IMR-90 (cell line): Measurements from ENCODE around the gene TAF4B. TPM values are rescaled to one million over a fixed set of nuclear protein-coding genes. Genes with fewer than 3 reads are reported as not detected.

Experiments
- ATAC-seq: fragments of 200-7000 bp; cut with Tn5 transposase; 2 replicates; pipeline ENCODE4 v1.9.1; 2020; ENCODE audit warnings: low read depth, mild to moderate bottlenecking, moderate library complexity
- BruUV-seq: library from RNA; stranded (reverse); fragments of 400-500 nt; replicated peaks from 2 replicates; lab custom pipeline; 2021; lab: Mats Ljungman, UMichigan
- CTCF ChIA-PET: fragments of 300-600 bp; formaldehyde crosslinking; extraction: SDS; loops from one replicate; lab custom pipeline; 2021; ENCODE audit warnings: antibody characterized with exemption; lab: Yijun Ruan, JAX
- POLR2A ChIA-PET: fragments of 300-600 bp; sonication (Branson Sonifier 250); formaldehyde crosslinking; loops from one replicate; lab custom pipeline; 2022; ENCODE audit warnings: antibody characterized with exemption; ENCODE audit not compliant: unreplicated experiment; lab: Charles Lee
- DNase-seq: peaks from one replicate; pipeline ENCODE4 v3.0.0; 2013
- H2AFZ ChIP-seq: replicated peaks from 2 replicates; pipeline ENCODE3; 2013; ENCODE audit warnings: low read length, mild to moderate bottlenecking; ENCODE audit not compliant: poor library complexity
- H2AK5ac ChIP-seq: 2 replicates; pipeline ENCODE4 v1.6.1; 2013; ENCODE audit warnings: low read depth, low read length, inconsistent platforms
- H2AK9ac ChIP-seq: replicated peaks from 2 replicates; pipeline ENCODE3; 2013; ENCODE audit warnings: mild to moderate bottlenecking, low read depth, low read length, moderate library complexity; ENCODE audit not compliant: poor library complexity
- H2BK120ac ChIP-seq: 2 replicates; pipeline ENCODE4 v1.6.1; 2013; ENCODE audit warnings: low read depth, low read length, inconsistent platforms
- H2BK15ac ChIP-seq: 3 replicates; pipeline ENCODE4 v1.6.1; 2013; ENCODE audit warnings: low read depth, low read length, inconsistent platforms
- H2BK20ac ChIP-seq: 2 replicates; pipeline ENCODE4 v1.6.1; 2013; ENCODE audit warnings: low read depth, mild to moderate bottlenecking, inconsistent platforms, low read length, moderate library complexity
- H2BK5ac ChIP-seq: 2 replicates; pipeline ENCODE4 v1.6.1; 2013; ENCODE audit warnings: mild to moderate bottlenecking, low read depth, low read length, inconsistent platforms; ENCODE audit not compliant: poor library complexity, severe bottlenecking
- H3K14ac ChIP-seq: replicated peaks from 2 replicates; pipeline ENCODE4 v1.6.1; 2013; ENCODE audit warnings: low read depth, low read length, inconsistent platforms
- H3K18ac ChIP-seq: 2 replicates; pipeline ENCODE4 v1.6.1; 2013; ENCODE audit warnings: low read depth, low read length, control low read depth
- H3K23ac ChIP-seq: 2 replicates; pipeline ENCODE4 v1.6.1; 2013; ENCODE audit warnings: low read depth, low read length, inconsistent platforms
- H3K27ac ChIP-seq: 2 replicates; pipeline ENCODE4 v1.5.1; 2013; ENCODE audit warnings: mild to moderate bottlenecking, control low read depth, low read length; ENCODE audit not compliant: insufficient read depth
- H3K27me3 ChIP-seq: 2 replicates; pipeline ENCODE4 v1.6.1; 2013; ENCODE audit warnings: low read length; ENCODE audit not compliant: control insufficient read depth, insufficient read depth
- H3K36me3 ChIP-seq: 2 replicates; pipeline ENCODE4 v1.6.1; 2013; ENCODE audit warnings: low read length, mixed read lengths; ENCODE audit not compliant: control insufficient read depth, insufficient read depth
- H3K4ac ChIP-seq: 2 replicates; pipeline ENCODE4 v1.6.1; 2013; ENCODE audit warnings: low read depth, low read length, inconsistent platforms
- H3K4me1 ChIP-seq: 2 replicates; pipeline ENCODE4 v1.6.1; 2013; ENCODE audit warnings: low read length, mixed read lengths; ENCODE audit not compliant: control insufficient read depth, insufficient read depth
- H3K4me2 ChIP-seq: 2 replicates; pipeline ENCODE4 v1.6.1; 2013; ENCODE audit warnings: low read depth, mild to moderate bottlenecking, control low read depth, low read length, moderate library complexity
- H3K4me3 ChIP-seq: 2 replicates; pipeline ENCODE4 v1.5.1; 2013; ENCODE audit warnings: low read depth, mild to moderate bottlenecking, control low read depth, low read length, moderate library complexity; ENCODE audit not compliant: insufficient read depth
- H3K56ac ChIP-seq: 2 replicates; pipeline ENCODE4 v1.6.1; 2013; ENCODE audit warnings: low read length, inconsistent platforms; ENCODE audit not compliant: insufficient read depth; ENCODE audit errors: extremely low read depth
- H3K79me1 ChIP-seq, 2 experiments: 2 replicates each; pipeline ENCODE4 v1.6.1; 2013; ENCODE audit warnings: low read length in 2 of 2, inconsistent platforms in 1 of 2, low read depth in 1 of 2
- H3K9ac ChIP-seq: 2 replicates; pipeline ENCODE4 v1.6.1; 2013; ENCODE audit warnings: low read depth, low read length, control low read depth
- H3K9me1 ChIP-seq: 2 replicates; pipeline ENCODE4 v1.6.1; 2013; ENCODE audit warnings: low read length, inconsistent platforms; ENCODE audit not compliant: insufficient read depth
- H3K9me3 ChIP-seq: 2 replicates; pipeline ENCODE4 v1.6.1; 2013; ENCODE audit warnings: low read length; ENCODE audit not compliant: control insufficient read depth, insufficient read depth
- H4K20me1 ChIP-seq: 2 replicates; pipeline ENCODE4 v1.6.1; 2013; ENCODE audit warnings: low read length, inconsistent platforms; ENCODE audit not compliant: insufficient read depth
- H4K5ac ChIP-seq: 2 replicates; pipeline ENCODE4 v1.6.1; 2013; ENCODE audit warnings: mild to moderate bottlenecking, low read depth, low read length, control low read depth
- H4K8ac ChIP-seq, 2 experiments: 2 replicates each; pipeline ENCODE4 v1.6.1; 2013; ENCODE audit warnings: low read depth in 2 of 2, low read length in 2 of 2, control low read depth in 1 of 2, inconsistent platforms in 1 of 2
- H4K91ac ChIP-seq: 2 replicates; pipeline ENCODE4 v1.6.1; 2013; ENCODE audit warnings: low read depth, low read length, inconsistent platforms; ENCODE audit not compliant: insufficient read depth
- BHLHE40 ChIP-seq: fragments of 150-350 bp; IDR thresholded peaks from 2 replicates; pipeline ENCODE4 v1.6.1; 2016; ENCODE audit warnings: mild to moderate bottlenecking, low read depth, low read length
- CTCF ChIP-seq: conservative IDR thresholded peaks from 2 replicates; pipeline ENCODE4 v1.5.1; 2012; ENCODE audit warnings: mild to moderate bottlenecking, low read depth, low read length, improper control_type of control experiment
- FOS ChIP-seq: fragments of 150-350 bp; IDR thresholded peaks from 2 replicates; pipeline ENCODE4 v1.6.1; 2016; ENCODE audit warnings: low read depth, low read length
- MAFK ChIP-seq: IDR thresholded peaks from 2 replicates; pipeline ENCODE4 v1.6.1; 2012; ENCODE audit warnings: low read depth, low read length, improper control_type of control experiment
- POLR2A ChIP-seq: IDR thresholded peaks from 2 replicates; pipeline ENCODE4 v1.6.1; 2012; ENCODE audit warnings: mild to moderate bottlenecking, low read depth, low read length
- RCOR1 ChIP-seq: IDR thresholded peaks from 2 replicates; pipeline ENCODE4 v1.6.1; 2012; ENCODE audit warnings: mild to moderate bottlenecking, low read length, improper control_type of control experiment; ENCODE audit not compliant: insufficient replicate concordance
- WGBS, 2 experiments: methylation state at CpG; one replicate each; pipeline versions ENCODE4 v1.1.5 to v1.1.7; 2013; ENCODE audit warnings: missing lambda C conversion rate in 2 of 2; ENCODE audit not compliant: insufficient read length in 1 of 2; ENCODE audit errors: extremely low coverage in 2 of 2; 5-methylcytosine and 5-hydroxymethylcytosine counted together
- dilution Hi-C: fragments of 300-500 bp; cut with HindIII; formaldehyde crosslinking; loops from one replicate; pipeline ENCODE4 v1.14.3; 2018; ENCODE audit warnings: low sequenced_read_pairs; ENCODE audit not compliant: unreplicated experiment
- in situ Hi-C: fragments of 300-500 bp; cut with MboI; formaldehyde crosslinking; loops from 3 replicates; pipeline ENCODE4 v1.14.3; 2019; ENCODE audit warnings: low sequenced_read_pairs, inconsistent platforms, mixed read lengths
- intact Hi-C: fragments of 100-400 bp; cut with micrococcal nuclease; formaldehyde crosslinking; loops from 2 replicates; pipeline ENCODE4 v1.10.0; 2022
- polyA plus RNA-seq, 3 experiments: library from polyadenylated mRNA; depleted of rRNA; stranded (reverse); fragments of >200 nt; gene quantifications; 2 replicates each; pipeline ENCODE4 v1.2.3, GENCODE V29; 2012; ENCODE audit warnings: low replicate concordance in 1 of 3
- total RNA-seq: library from RNA; depleted of rRNA; stranded (reverse); fragments of >200 nt; gene quantifications from 2 replicates; pipeline ENCODE4 v1.2.3, GENCODE V29; 2012

TAF4B gene
- total and polyA plus RNA-seq, 2 of the 4 experiments (the other 2 are of a cell fraction), result 0.38 to 1.1 TPM

GRCh38 chr18:26327062-26327461 lies 100.8 kb downstream of the TAF4B start:
- WGBS, 2 experiments, result no CpG with 5 or more reads among the region's 3 CpGs
- Histone ChIP-seq H3K4me1 (no peaks in the 10 kb centered on the region), H2AK9ac (no peak overlapping the region), H3K27ac (no peak overlapping the region), H2BK120ac (no peak overlapping the region), H3K23ac (no peak overlapping the region), H3K36me3 (no peaks in the 10 kb centered on the region), H2BK5ac (no peak overlapping the region), H2BK15ac (no peak overlapping the region), H4K5ac (no peak overlapping the region), H2BK20ac (no peak overlapping the region), H3K56ac (no peak overlapping the region), H2AK5ac (no peak overlapping the region), H3K9me3 (no peaks in the 10 kb centered on the region), H2AFZ (no peak overlapping the region), H3K18ac (no peak overlapping the region), H3K4me2 (no peak overlapping the region), H3K4me3 (no peak overlapping the region), H3K14ac (no peak overlapping the region), H3K27me3 (no peaks in the 10 kb centered on the region), H3K79me1 (no peaks in the 10 kb centered on the region), H3K4ac (no peak overlapping the region), H3K9me1 (no peaks in the 10 kb centered on the region), H4K20me1 (no peaks in the 10 kb centered on the region), H3K9ac (no peak overlapping the region), H4K91ac (no peak overlapping the region), H4K8ac (no peak overlapping the region)
- DNase-seq, result no peak
- intact Hi-C loops (no loop called here), dilution Hi-C loops (no loop called here), in situ Hi-C loops (no loop called here)
- ChIA-PET CTCF (no interaction called here), POLR2A (no interaction called here)
- no peak for ATAC-seq
- BruUV-seq, result no TSS peak
- no peak for TF ChIP-seq POLR2A
- no peak for TF ChIP-seq CTCF
- TF ChIP-seq FOS, result no peak
- no peak for TF ChIP-seq MAFK
- TF ChIP-seq BHLHE40, result no peak
- no peak for TF ChIP-seq RCOR1
